Endothelial cell of umbilical vein (primary cell): ENCODE results near the gene RAB6B. TPM values are rescaled to one million over a fixed set of nuclear protein-coding genes. Genes with fewer than 3 reads are reported as not detected.

ENCODE experiments used
- BruUV-seq: library from RNA; stranded (reverse); fragments of 400-500 nt; replicated peaks from 2 replicates; lab custom pipeline; 2021; lab: Mats Ljungman, UMichigan
- CTCF ChIA-PET: fragments of 300-600, 350-600 bp; sonication (Branson Sonifier 250); formaldehyde crosslinking; loops from one replicate; lab custom pipeline; 2021; ENCODE audit warnings: antibody characterized with exemption, inconsistent platforms; lab: Charles Lee
- POLR2A ChIA-PET: fragments of 300-600, 350-600 bp; sonication (Branson Sonifier 250); formaldehyde crosslinking; loops from one replicate; lab custom pipeline; 2021; ENCODE audit warnings: antibody characterized with exemption, inconsistent platforms; lab: Charles Lee
- DNase-seq: peaks from one replicate; pipeline ENCODE4 v3.0.0-alpha.2; 2011; ENCODE audit warnings: low read depth, low spot score
- FAIRE-seq: peaks from 2 replicates; lab custom pipeline; 2011; peaks lifted over from hg19 to GRCh38; lab: Jason Lieb, UNC
- H2AFZ ChIP-seq: 2 replicates; pipeline ENCODE4 v1.6.0; 2012; ENCODE audit warnings: low read depth, low read length, control low read depth, inconsistent platforms
- H3K27ac ChIP-seq: 2 replicates; pipeline ENCODE4 v1.5.1; 2011; ENCODE audit warnings: low read depth, mild to moderate bottlenecking, control low read depth, low read length, moderate library complexity; ENCODE audit not compliant: insufficient read depth
- H3K27me3 ChIP-seq, 2 experiments: 2 replicates each; pipeline versions ENCODE4 v1.6.0 to v1.6.1; 2011; ENCODE audit warnings: low read length in 2 of 2, mixed read lengths in 1 of 2; ENCODE audit not compliant: control insufficient read depth in 2 of 2, insufficient read depth in 2 of 2
- H3K36me3 ChIP-seq, 2 experiments: 2 replicates in 1 of 2; 3 replicates in 1 of 2; pipeline ENCODE4 v1.5.1; 2011; ENCODE audit warnings: low read length in 2 of 2, mild to moderate bottlenecking in 1 of 2, moderate library complexity in 1 of 2; ENCODE audit not compliant: control insufficient read depth in 2 of 2, insufficient read depth in 2 of 2; ENCODE audit errors: extremely low read depth in 1 of 2
- H3K4me1 ChIP-seq: 3 replicates; pipeline ENCODE4 v1.5.1; 2011; ENCODE audit warnings: mild to moderate bottlenecking, low read length; ENCODE audit not compliant: control insufficient read depth, insufficient read depth; ENCODE audit errors: extremely low read depth
- H3K4me2 ChIP-seq: 2 replicates; pipeline ENCODE4 v1.6.1; 2011; ENCODE audit warnings: low read length, control low read depth, mixed read lengths; ENCODE audit not compliant: insufficient read depth
- H3K4me3 ChIP-seq, 3 experiments: fragments of 200-600 bp in 1 of 3; sonication (generic), shearing (Covaris generic) in 1 of 3; replicated peaks in 1 of 3; 2 replicates each; pipeline ENCODE4 v1.5.1; 2011 to 2016; ENCODE audit warnings: control low read depth in 3 of 3, low read length in 3 of 3, mild to moderate bottlenecking in 2 of 3, inconsistent platforms in 1 of 3, low read depth in 1 of 3, moderate library complexity in 1 of 3; ENCODE audit not compliant: insufficient read depth in 1 of 3
- H3K79me2 ChIP-seq: 2 replicates; pipeline ENCODE4 v1.6.0; 2012; ENCODE audit warnings: low read length, inconsistent platforms; ENCODE audit not compliant: control insufficient read depth, insufficient read depth
- H3K9ac ChIP-seq: replicated peaks from 2 replicates; pipeline ENCODE3; 2011; ENCODE audit warnings: low read length, control low read depth; ENCODE audit not compliant: insufficient read depth; ENCODE audit errors: extremely low read depth
- H3K9me1 ChIP-seq: replicated peaks from 3 replicates; pipeline ENCODE4 v1.6.0; 2011; ENCODE audit warnings: mild to moderate bottlenecking, low read length; ENCODE audit not compliant: control insufficient read depth, insufficient read depth; ENCODE audit errors: extremely low read depth
- H3K9me3 ChIP-seq: replicated peaks from 2 replicates; pipeline ENCODE4 v1.5.1; 2012; ENCODE audit warnings: low read length, inconsistent platforms; ENCODE audit not compliant: control insufficient read depth, insufficient read depth
- H4K20me1 ChIP-seq: replicated peaks from 2 replicates; pipeline ENCODE3; 2011; ENCODE audit warnings: mild to moderate bottlenecking, low read length; ENCODE audit not compliant: control insufficient read depth, insufficient read depth; ENCODE audit errors: extremely low read depth
- CTCF ChIP-seq, 2 donors: IDR thresholded peaks; 1 replicate in 1 of 2; 2 replicates in 1 of 2; pipeline ENCODE4 v1.5.1; 2011; ENCODE audit warnings: low read length in 2 of 2, mild to moderate bottlenecking in 2 of 2, moderate library complexity in 2 of 2, control low read depth in 1 of 2, inconsistent platforms in 1 of 2, low read depth in 1 of 2; ENCODE audit not compliant: insufficient read depth in 1 of 2; ENCODE audit errors: extremely low read depth in 1 of 2
- EZH2 ChIP-seq: IDR thresholded peaks from 2 replicates; pipeline ENCODE4 v1.6.1; 2012; ENCODE audit warnings: borderline replicate concordance, low read depth, mild to moderate bottlenecking, moderate library complexity, low read length, inconsistent platforms; ENCODE audit not compliant: severe bottlenecking
- FOS ChIP-seq: IDR thresholded peaks from 2 replicates; pipeline ENCODE4 v1.6.1; 2011; ENCODE audit warnings: mild to moderate bottlenecking, low read length, moderate library complexity, borderline replicate concordance; ENCODE audit not compliant: insufficient read depth
- GATA2 ChIP-seq: IDR thresholded peaks from 2 replicates; pipeline ENCODE4 v1.7.0; 2011; ENCODE audit warnings: low read depth, mild to moderate bottlenecking, moderate library complexity, mixed read lengths, low read length; ENCODE audit not compliant: insufficient read length, insufficient read depth
- JUN ChIP-seq: IDR thresholded peaks from 2 replicates; pipeline ENCODE4 v1.6.1; 2011; ENCODE audit warnings: borderline replicate concordance, low read depth; ENCODE audit not compliant: insufficient read length, insufficient read depth
- MAX ChIP-seq: IDR thresholded peaks from 2 replicates; pipeline ENCODE4 v1.6.1; 2011; ENCODE audit not compliant: insufficient read depth, insufficient read length
- MYC ChIP-seq: IDR thresholded peaks from one replicate; pipeline ENCODE4 v1.6.1; 2011; ENCODE audit warnings: mild to moderate bottlenecking, low read depth, low read length
- POLR2A ChIP-seq: IDR thresholded peaks from 2 replicates; pipeline ENCODE4 v1.6.1; 2012; ENCODE audit warnings: low read depth, mild to moderate bottlenecking, control low read depth, low read length
- POLR2AphosphoS5 ChIP-seq: IDR thresholded peaks from 2 replicates; pipeline ENCODE4 v1.6.1; 2012; ENCODE audit warnings: low read depth, mild to moderate bottlenecking, control low read depth, low read length, moderate library complexity; ENCODE audit not compliant: insufficient read depth
- dilution Hi-C: fragments of 300-500 bp; cut with MboI; formaldehyde crosslinking; loops from one replicate; pipeline ENCODE4 v1.15.0; 2019; ENCODE audit warnings: low sequenced_read_pairs; ENCODE audit not compliant: extremely low pct_ligation_motif_present
- intact Hi-C: fragments of 100-400 bp; cut with micrococcal nuclease; formaldehyde crosslinking; loops from one replicate; pipeline ENCODE4 v1.10.0; 2022
- polyA plus RNA-seq, 4 experiments: library from polyadenylated mRNA; depleted of rRNA in 3 of 4; stranded (reverse) in 3 of 4; unstranded in 1 of 4; fragments of >200 nt; gene quantifications; 2 replicates each; pipeline versions ENCODE4 v1.2.1 to v1.2.3, GENCODE V29; 2011 to 2012; ENCODE audit warnings: missing spikeins in 1 of 4
- total RNA-seq: library from RNA; stranded (reverse); gene quantifications from 2 replicates; pipeline ENCODE4 v1.2.3, GENCODE V29; 2021

The RAB6B gene
- total and polyA plus RNA-seq, 2 donors (not counting 3 experiments of a cell fraction or from before 2014, with no cell fraction given): 1.7 to 6.7 TPM

GRCh38 chr3:133843634-133844033 lies 52.0 kb downstream of the RAB6B start:
- TF ChIP-seq POLR2AphosphoS5 (no peak), MYC (no peak), GATA2 (no peak), MAX (no peak), JUN (peak; percentile 6)
- Histone ChIP-seq H3K9me1 (no peaks in the 10 kb centered on the region), H4K20me1 (no peaks in the 10 kb centered on the region), H2AFZ (no peak overlapping the region), H3K9ac (no peak overlapping the region), H3K36me3 (no peaks in the 10 kb centered on the region), H3K9me3 (no peaks in the 10 kb centered on the region), H3K27me3 (peaks cover 0 to 2% of the 10 kb centered on the region in 2 experiments), H3K4me2 (no peak overlapping the region), H3K4me3 (no peak overlapping the region), H3K4me1 (no peaks in the 10 kb centered on the region), H3K27ac (no peak overlapping the region), H3K79me2 (no peaks in the 10 kb centered on the region)
- no peak for DNase-seq
- no peak for FAIRE-seq
- intact Hi-C loops (no loop called here), dilution Hi-C loops (no loop called here)
- BruUV-seq: no TSS peak
- ChIA-PET CTCF (interaction anchor here (0.9 kb wide), 1 partner anchor 21 kb away, joined by 3 read pairs; no protein-coding TSS in a partner anchor), POLR2A (no interaction called here)

- Histone ChIP-seq H3K79me2 (no peaks in the 10 kb centered on the region), H3K9me3 (no peaks in the 10 kb centered on the region), H3K9ac (no peak overlapping the region), H2AFZ (no peak overlapping the region), H3K36me3 (no peaks in the 10 kb centered on the region), H4K20me1 (no peaks in the 10 kb centered on the region), H3K27ac (no peak overlapping the region), H3K4me3 (no peak overlapping the region), H3K9me1 (no peaks in the 10 kb centered on the region), H3K4me2 (no peak overlapping the region), H3K4me1 (no peaks in the 10 kb centered on the region), H3K27me3 (peaks cover 0 to 2% of the 10 kb centered on the region in 2 experiments)
- intact Hi-C loops: no loop called here
- ChIA-PET CTCF (interaction anchor here (1.3 kb wide), 1 partner anchor 19 kb away, joined by 3 read pairs; no protein-coding TSS in a partner anchor), POLR2A (no interaction called here)
- dilution Hi-C loops: no loop called here
- DNase-seq (no peak), FAIRE-seq (no peak)
- no TSS peak for BruUV-seq
- TF ChIP-seq POLR2A (no peak), FOS (no peak), POLR2AphosphoS5 (no peak), JUN (no peak), MYC (no peak), MAX (no peak), GATA2 (no peak), EZH2 (no peak), CTCF (IDR thresholded peaks at IDR 0.05; ENCODE audit: extremely low read depth in 1 of 2, insufficient read depth in 1 of 2, low read depth in 1 of 2, low read length in 2 of 2) (no peak)
These were observed 53.5 kb downstream of the RAB6B start for GRCh38 chr3:133842158-133842557.
